ENCODE measurements around the gene USH1C.

USH1C gene

DNA sequence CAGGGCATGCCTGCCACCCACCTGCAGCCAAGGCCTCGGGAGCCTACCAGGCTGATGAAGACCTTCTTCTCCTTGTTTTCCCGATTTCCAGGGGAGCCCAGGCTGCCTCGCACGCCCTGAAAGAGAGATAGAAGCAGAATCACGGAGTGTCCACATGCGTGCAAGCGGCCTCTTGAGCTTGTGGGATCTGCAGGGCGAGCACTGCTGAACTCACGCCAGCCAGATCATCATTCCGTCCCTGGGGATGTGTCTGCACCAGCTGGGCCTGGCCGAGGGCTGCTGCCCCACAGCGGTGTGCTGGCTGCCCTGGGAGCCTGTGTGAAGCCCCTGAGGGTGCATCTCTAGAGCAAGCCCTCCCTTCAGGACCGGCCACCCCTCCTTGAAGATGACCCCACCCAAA, 17.9 kb downstream of the USH1C start:
- no peak for DNase-seq (ENCODE audit: low spot score)

DNA sequence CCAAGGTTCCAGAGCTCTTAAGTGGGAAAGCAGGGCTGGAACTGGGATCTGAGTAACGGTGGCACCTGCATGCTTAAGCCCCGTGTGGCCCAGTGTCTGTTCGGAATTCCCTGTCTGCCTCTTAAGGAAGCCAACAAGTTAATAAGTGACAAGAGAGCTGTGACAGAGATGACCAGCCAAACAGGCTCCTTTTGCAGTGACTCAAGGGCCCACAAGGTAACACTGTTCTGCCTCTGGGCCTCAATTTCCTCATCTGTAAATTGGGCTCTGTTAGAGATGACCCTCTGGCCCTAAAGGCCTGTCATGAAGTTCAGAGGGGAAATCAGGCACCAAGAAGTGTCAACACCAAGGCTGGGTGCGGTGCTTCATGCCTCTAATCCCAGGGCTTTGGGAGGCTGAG, 18.6 kb downstream of the USH1C start:
- no peak for DNase-seq (ENCODE audit: low spot score)

DNA sequence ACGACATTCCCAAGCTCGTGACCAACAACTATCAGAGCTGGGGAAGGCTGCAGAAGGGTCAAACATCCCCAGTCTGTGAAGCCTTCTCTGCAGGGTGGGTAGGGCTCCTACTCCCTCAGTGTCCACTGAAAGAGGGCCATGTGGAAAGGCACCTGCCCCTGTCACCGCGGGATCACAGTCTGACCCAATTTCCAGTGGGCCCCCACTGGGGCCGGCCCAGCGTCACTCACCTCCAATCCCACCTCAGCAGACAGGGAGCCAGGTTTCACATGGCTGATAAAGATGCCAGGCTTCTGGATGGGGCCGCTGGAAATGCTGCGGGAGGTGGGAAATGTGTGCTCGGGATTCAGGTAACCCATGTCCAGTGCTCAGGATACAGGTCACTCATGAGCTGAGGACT, 20.0 kb downstream of the USH1C start:
- DNase-seq (ENCODE audit: low spot score) = no peak

DNA sequence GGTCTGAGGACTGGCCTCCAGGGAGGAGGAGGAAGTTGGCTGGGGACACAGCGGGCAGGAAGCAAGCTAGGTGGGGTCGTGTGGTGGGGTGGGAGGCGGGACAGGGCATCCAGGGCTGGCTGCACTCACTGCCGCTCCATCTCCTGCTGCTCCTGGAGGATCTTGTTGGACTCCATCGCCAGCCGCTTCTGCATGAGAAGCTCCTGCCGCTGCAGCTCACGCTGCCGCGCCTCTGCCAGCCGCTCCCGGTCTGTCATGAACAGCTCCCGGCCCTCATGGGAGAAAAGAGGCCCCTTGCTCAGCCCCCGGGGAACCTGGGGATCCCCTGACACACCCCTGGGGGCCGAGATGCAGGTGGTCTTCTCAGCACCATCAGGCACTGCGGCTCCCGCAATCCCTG, 21.6 kb downstream of the USH1C start:
- DNase-seq (ENCODE audit: low spot score) = no peak

DNA sequence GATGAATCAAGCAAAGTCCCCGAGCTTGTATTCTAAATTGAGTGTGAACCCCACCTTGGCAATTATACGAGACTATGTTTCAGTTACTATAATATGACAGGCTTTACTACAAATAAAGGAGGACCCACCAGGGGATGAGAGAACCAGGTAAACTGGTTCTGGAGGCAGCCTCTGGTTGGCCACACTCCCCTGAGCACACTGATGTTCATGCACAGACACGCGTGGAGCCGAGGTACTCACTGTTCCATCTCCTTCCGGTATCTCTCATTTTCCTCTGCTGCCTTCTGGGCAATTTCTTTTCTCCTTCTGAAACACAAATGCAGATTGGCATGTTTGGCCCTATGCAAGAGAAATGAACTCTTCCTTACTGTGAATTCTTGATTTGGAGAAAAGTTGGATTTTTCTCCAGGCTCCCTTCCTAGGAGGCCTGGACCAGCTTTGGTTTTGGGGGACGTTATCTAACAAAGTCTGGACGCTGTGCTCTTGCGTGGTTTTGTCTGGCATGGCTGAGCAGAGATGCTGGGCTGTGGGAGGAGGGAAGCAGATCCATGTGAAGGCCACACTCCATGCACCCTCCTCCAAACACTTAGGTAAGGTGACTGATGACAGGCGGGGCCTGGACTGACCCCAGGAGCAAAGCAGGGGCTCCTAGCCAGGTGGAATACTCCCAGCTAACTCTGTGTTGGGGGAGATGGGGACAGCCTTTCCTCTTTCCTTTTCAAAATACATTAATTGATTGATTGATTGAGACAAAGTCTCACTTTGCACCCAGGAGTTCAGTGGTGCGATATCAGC, 22.9 kb downstream of the USH1C start:
- no peak for DNase-seq (ENCODE audit: low spot score)

GRCh38 chr11:17519061-17519885, 24.9 kb downstream of the USH1C start:
- DNase-seq (ENCODE audit: low spot score) = no peak

GRCh38 chr11:17518366-17518765, 25.9 kb downstream of the USH1C start:
- DNase-seq (ENCODE audit: low spot score) = no peak

DNA sequence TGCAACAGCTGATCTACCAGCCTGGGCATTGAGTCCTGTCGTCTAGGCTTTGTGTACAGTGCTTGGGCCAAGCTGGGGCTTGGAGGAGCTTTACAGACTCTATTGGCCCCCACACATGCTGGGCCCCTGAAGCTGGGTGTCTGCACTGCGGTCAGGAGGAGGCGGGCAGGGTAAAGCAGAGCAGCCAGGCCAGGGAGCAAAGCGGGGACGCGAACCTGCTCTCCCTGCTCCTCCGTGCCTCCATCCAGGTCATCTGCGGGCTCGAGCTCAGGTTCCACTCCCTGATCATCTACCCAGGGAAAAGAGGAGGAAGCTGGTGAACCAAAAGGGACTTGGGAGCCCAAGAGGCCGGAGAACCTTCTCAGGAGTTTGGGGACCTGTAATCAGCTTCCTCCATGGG, 27.0 kb downstream of the USH1C start:
- no peak for DNase-seq (ENCODE audit: low spot score)

DNA sequence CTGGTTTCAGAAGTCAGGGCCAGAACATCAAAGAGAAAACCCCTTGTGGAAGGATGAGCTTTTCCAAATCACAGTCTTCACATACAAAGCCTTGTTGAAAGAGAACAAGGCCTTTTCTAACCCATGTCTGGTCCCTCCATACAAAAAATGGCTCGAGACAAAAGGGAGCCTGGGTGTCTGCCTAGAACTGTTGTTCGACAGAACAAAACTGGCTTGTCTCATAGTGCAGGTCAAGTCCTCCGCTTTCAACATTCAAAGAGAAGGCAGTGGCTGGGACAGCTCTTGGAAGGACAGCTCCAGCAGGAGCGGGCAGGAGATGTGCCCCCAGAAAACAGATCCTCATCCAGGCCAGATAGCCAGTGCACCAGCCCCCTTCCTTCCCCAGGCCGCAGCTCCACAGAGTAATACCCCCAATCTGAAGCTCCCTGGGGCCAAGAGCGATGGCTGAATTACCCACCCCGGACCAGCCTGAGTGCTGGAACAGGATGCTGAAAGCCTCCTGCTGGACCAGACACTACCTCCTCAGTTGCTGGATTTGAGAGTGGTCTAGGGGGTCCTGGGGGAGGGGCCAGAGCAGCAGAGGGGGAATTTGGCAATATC, 27.6 kb downstream of the USH1C start:
- no peak for DNase-seq (ENCODE audit: low spot score)

DNA sequence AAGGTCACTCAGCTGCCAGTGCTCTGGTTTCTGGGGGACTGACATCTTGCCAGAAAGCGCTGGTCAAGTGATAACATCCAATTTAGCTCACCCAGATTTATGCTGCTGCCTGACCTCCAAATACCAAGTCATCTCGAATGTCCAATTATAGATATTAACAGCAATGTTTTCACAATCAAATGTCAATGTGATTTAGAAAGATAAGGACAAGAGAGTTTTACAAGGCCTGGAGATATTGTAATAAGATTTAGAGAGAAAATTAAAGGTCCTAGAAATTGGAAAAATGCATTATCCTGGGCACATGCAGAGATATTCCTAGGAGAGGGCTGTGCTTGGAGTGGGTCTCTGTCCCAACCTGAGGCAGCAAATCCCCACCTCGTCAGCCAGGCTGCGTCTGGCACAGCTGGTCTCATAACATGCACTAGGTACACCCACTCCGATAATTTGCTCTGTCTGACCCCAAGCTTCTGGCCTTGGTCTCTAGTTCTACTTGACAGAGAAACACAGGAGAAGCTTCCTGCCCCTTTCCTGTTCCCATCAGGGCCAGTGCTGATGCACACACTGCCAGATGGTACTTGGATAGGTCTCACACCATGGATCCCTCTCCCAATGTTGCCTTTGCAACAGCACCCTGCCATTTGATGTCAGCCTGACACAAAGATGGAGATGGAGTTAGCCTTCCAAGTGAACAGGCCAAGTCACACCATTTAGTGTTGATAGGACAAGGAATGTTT, 28.6 kb downstream of the USH1C start:
- no peak for DNase-seq (ENCODE audit: low spot score)

GRCh38 chr11:17514476-17514875, 29.7 kb downstream of the USH1C start:
- DNase-seq (ENCODE audit: low spot score) = no peak

- no peak for DNase-seq (ENCODE audit: low spot score)
These were observed 30.4 kb downstream of the USH1C start for GRCh38 chr11:17513853-17514252.

GRCh38 chr11:17512101-17512500, 32.1 kb downstream of the USH1C start:
- DNase-seq (ENCODE audit: low spot score) = no peak

GRCh38 chr11:17511571-17511970, 32.6 kb downstream of the USH1C start:
- DNase-seq (ENCODE audit: low spot score) = no peak

DNA sequence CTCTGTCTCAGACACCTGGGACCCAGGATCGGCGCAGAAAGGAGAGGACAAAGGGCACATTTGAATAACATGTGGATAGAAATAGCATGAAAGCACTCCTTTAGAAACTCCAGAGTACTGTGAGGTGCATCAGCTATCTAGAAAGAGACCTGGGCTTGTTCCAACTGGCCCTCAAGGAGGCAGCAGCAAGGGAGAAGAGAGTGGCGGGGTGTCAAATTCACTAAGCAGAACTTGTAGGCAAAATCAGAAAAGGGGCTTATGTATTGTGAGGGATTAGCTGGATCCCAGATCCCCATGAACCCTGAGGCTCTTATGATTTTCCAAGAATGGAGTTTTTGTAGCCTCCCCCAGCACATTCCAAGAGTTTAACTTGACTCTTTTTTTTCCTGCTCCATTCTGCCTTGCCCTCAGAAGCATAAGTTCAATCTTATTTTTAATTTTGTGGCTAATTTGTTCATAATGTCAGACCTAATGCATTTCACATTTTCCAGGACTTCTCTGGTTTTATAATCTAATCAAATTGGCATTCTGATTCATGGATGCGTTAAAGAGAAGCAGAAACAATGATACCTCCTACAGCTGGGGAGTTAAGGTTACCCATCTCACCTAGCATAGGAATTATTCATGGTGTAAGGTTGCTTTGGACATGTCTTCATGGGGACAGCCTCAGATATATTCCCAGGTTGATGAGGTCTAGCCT, 33.6 kb downstream of the USH1C start:
- no peak for DNase-seq (ENCODE audit: low spot score)

DNA sequence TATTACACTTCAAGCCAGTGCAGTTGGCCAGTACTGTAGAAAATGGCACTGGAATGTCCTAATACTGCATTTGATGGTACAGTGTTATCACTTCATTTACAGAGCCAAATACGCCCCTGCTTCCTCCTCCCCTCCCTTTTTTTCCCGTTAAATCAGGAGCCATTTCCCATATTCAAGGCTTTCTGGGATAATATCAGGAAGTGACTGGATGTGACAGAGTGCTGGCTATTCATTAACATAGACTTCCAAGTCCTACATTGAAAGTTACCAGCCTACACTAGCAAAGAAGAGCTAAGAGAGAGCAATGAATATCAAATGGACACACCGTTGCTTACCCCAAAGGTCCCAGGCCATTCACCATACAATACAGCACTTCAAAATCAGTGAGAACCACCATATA, 35.4 kb downstream of the USH1C start:
- no peak for DNase-seq (ENCODE audit: low spot score)

- DNase-seq (ENCODE audit: low spot score) = no peak
These were observed 35.9 kb downstream of the USH1C start for GRCh38 chr11:17508306-17508705.

- no peak for DNase-seq (ENCODE audit: low spot score)
These were observed 36.4 kb downstream of the USH1C start for GRCh38 chr11:17507773-17508172.

GRCh38 chr11:17506942-17507341, 37.3 kb downstream of the USH1C start:
- no peak for DNase-seq (ENCODE audit: low spot score)

GRCh38 chr11:17506314-17506713, 37.9 kb downstream of the USH1C start:
- DNase-seq (ENCODE audit: low spot score) = no peak

- no peak for DNase-seq (ENCODE audit: low spot score)
These were observed 39.1 kb downstream of the USH1C start for GRCh38 chr11:17505146-17505545.
